ENCODE results near the gene RFC1. TPM values are rescaled to one million over a fixed set of nuclear protein-coding genes. Genes with fewer than 3 reads are reported as not detected.

Gene RFC1
- total RNA-seq, 3 donors from 2014 or later, result 24.2 to 47.3 (median 29.5) TPM

GRCh38 chr4:39337841-39338240, 28.3 kb downstream of the RFC1 start:
- ATAC-seq, result no peak
- intact Hi-C loops (cut with DNase I, micrococcal nuclease), result no loop called here
- Histone ChIP-seq H3K4me3 (no peak overlapping the region), H3K9me3 (no peaks in the 10 kb centered on the region), H3K36me3 (ENCODE audit: low read depth) (no peaks in the 10 kb centered on the region), H3K4me1 (ENCODE audit: low read depth) (no peaks in the 10 kb centered on the region)
- TF ChIP-seq CTCF (IDR thresholded peaks at IDR 0.05), result no peak
- no peak for DNase-seq

GRCh38 chr4:39335566-39335965, 30.6 kb downstream of the RFC1 start:
- Histone ChIP-seq H3K4me3 (no peak overlapping the region), H3K9me3 (no peaks in the 10 kb centered on the region), H3K36me3 (ENCODE audit: low read depth) (no peaks in the 10 kb centered on the region), H3K4me1 (ENCODE audit: low read depth) (no peaks in the 10 kb centered on the region)
- no peak for ATAC-seq
- intact Hi-C loops (cut with DNase I, micrococcal nuclease), result no loop called here
- no peak for TF ChIP-seq CTCF (IDR thresholded peaks at IDR 0.05)
- DNase-seq, result no peak

GRCh38 chr4:39331191-39331590, 35.0 kb downstream of the RFC1 start:
- no peaks in the 10 kb centered on the region for H3K36me3 ChIP-seq (ENCODE audit: low read depth)
- no peak overlapping the region for H3K4me3 ChIP-seq
- no peaks in the 10 kb centered on the region for H3K4me1 ChIP-seq (ENCODE audit: low read depth)
- intact Hi-C loops (cut with DNase I, micrococcal nuclease), result no loop called here
- TF ChIP-seq CTCF (IDR thresholded peaks at IDR 0.05), result no peak
- H3K9me3 ChIP-seq, result no peaks in the 10 kb centered on the region
- no peak for DNase-seq
- ATAC-seq, result no peak

- no peak for TF ChIP-seq CTCF (IDR thresholded peaks at IDR 0.05)
- Histone ChIP-seq H3K36me3 (ENCODE audit: low read depth) (no peaks in the 10 kb centered on the region), H3K4me1 (ENCODE audit: low read depth) (no peaks in the 10 kb centered on the region), H3K4me3 (no peak overlapping the region), H3K9me3 (no peaks in the 10 kb centered on the region)
- no peak for DNase-seq
- no peak for ATAC-seq
- intact Hi-C loops (cut with DNase I, micrococcal nuclease), result no loop called here
Observed at GRCh38 chr4:39330353-39330752, 35.8 kb downstream of the RFC1 start.

GRCh38 chr4:39326468-39326977, 39.6 kb downstream of the RFC1 start:
- no peak for ATAC-seq
- TF ChIP-seq CTCF (IDR thresholded peaks at IDR 0.05), result no peak
- Histone ChIP-seq H3K4me1 (ENCODE audit: low read depth) (no peaks in the 10 kb centered on the region), H3K4me3 (no peak overlapping the region), H3K36me3 (ENCODE audit: low read depth) (no peaks in the 10 kb centered on the region), H3K9me3 (no peaks in the 10 kb centered on the region)
- intact Hi-C loops (cut with DNase I, micrococcal nuclease), result no loop called here
- DNase-seq, result no peak

Measured in mucosa of descending colon (tissue), 3 donors.